ENCODE measurements around the gene EFL1.

- TF ChIP-seq CTCF (IDR thresholded peaks at IDR 0.05) (no peak), POLR2A (IDR thresholded peaks at IDR 0.05) (no peak)
Measured at GRCh38 chr15:82124331-82125263, 137.9 kb downstream of the EFL1 start.

Measured in right lobe of liver (tissue), 4 donors.